PC-3 (cell line): Measurements from ENCODE around the gene DUOX2. TPM values are rescaled to one million over a fixed set of nuclear protein-coding genes. Genes with fewer than 3 reads are reported as not detected.
"Not testable (repeated sequence)": the region's sequence is repeated elsewhere in the genome, so short reads cannot be mapped to it uniquely, and the experiment has no call there.

Experiments used
- ATAC-seq: fragments of 200-7000 bp; cut with Tn5 transposase; 2 replicates; pipeline ENCODE4 v1.9.1; 2020; ENCODE audit warnings: mild to moderate bottlenecking, moderate library complexity
- BruUV-seq: library from RNA; stranded (reverse); fragments of 400-500 nt; replicated peaks from 2 replicates; lab custom pipeline; 2021; lab: Mats Ljungman, UMichigan
- CTCF ChIA-PET: fragments of 300-600 bp; sonication (Branson Sonifier 250); formaldehyde crosslinking; loops from one replicate; lab custom pipeline; 2022; ENCODE audit warnings: antibody characterized with exemption; lab: Charles Lee
- POLR2A ChIA-PET: fragments of 300-600 bp; sonication (Branson Sonifier 250); formaldehyde crosslinking; loops from one replicate; lab custom pipeline; 2022; ENCODE audit warnings: antibody characterized with exemption; ENCODE audit not compliant: unreplicated experiment; lab: Charles Lee
- DNase-seq: peaks from one replicate; pipeline ENCODE4 v3.0.0-alpha.2; 2015
- H2AFZ ChIP-seq: fragments of 300-600 bp; sonication (generic); 2 replicates; pipeline ENCODE4 v1.6.0; 2016; ENCODE audit warnings: antibody characterized with exemption, low read length
- H3F3A ChIP-seq: fragments of 300-600 bp; sonication (generic); one replicate; pipeline ENCODE4 v1.6.0; 2017; ENCODE audit warnings: antibody characterized with exemption, low read length, control low read depth, mild to moderate bottlenecking; ENCODE audit not compliant: unreplicated experiment
- H3K27ac ChIP-seq: fragments of 300-600 bp; sonication (generic); 2 replicates; pipeline ENCODE4 v1.5.1; 2016; ENCODE audit warnings: mild to moderate bottlenecking, low read length
- H3K27me3 ChIP-seq: fragments of 300-600 bp; sonication (generic); 2 replicates; pipeline ENCODE4 v1.6.1; 2016; ENCODE audit warnings: low read length, mixed read lengths
- H3K36me3 ChIP-seq: fragments of 300-600 bp; sonication (generic); 2 replicates; pipeline ENCODE4 v1.6.1; 2016; ENCODE audit warnings: low read depth, mixed run types, low read length, mixed read lengths
- H3K4me1 ChIP-seq: fragments of 300-600 bp; sonication (generic); 2 replicates; pipeline ENCODE4 v1.5.1; 2016; ENCODE audit warnings: low read length; ENCODE audit not compliant: insufficient read depth
- H3K4me2 ChIP-seq: fragments of 300-600 bp; sonication (generic); 2 replicates; pipeline ENCODE4 v1.6.0; 2016; ENCODE audit warnings: low read length
- H3K4me3 ChIP-seq: fragments of 300-600 bp; sonication (generic); 2 replicates; pipeline ENCODE4 v1.5.1; 2016; ENCODE audit warnings: mild to moderate bottlenecking, low read length, mixed read lengths
- H3K79me2 ChIP-seq: fragments of 300-600 bp; sonication (generic); 2 replicates; pipeline ENCODE4 v1.6.1; 2017; ENCODE audit warnings: low read length, mixed read lengths
- H3K9ac ChIP-seq: fragments of 300-600 bp; sonication (generic); 2 replicates; pipeline ENCODE4 v1.6.0; 2016; ENCODE audit warnings: mild to moderate bottlenecking, low read length
- H3K9me2 ChIP-seq: fragments of 300-600 bp; sonication (generic); replicated peaks from 2 replicates; pipeline ENCODE4 v1.6.1; 2016; ENCODE audit warnings: mixed run types, low read length, mixed read lengths
- H3K9me3 ChIP-seq: fragments of 300-600 bp; sonication (generic); 2 replicates; pipeline ENCODE4 v1.6.1; 2016; ENCODE audit warnings: low read length, mixed read lengths
- H4K20me1 ChIP-seq: fragments of 300-600 bp; sonication (generic); 2 replicates; pipeline ENCODE4 v1.6.1; 2016; ENCODE audit warnings: low read length, mixed read lengths
- EZH2 ChIP-seq: fragments of 300-600 bp; sonication (generic); IDR thresholded peaks from one replicate; pipeline ENCODE4 v1.6.1; 2017; ENCODE audit warnings: antibody characterized with exemption, mild to moderate bottlenecking, low read length; ENCODE audit not compliant: unreplicated experiment
- EZH2phosphoT487 ChIP-seq: fragments of 300-600 bp; sonication (generic); IDR thresholded peaks from 2 replicates; pipeline ENCODE4 v1.6.1; 2018; ENCODE audit warnings: mild to moderate bottlenecking, antibody characterized with exemption, low read length, borderline replicate concordance
- intact Hi-C: fragments of 100-400 bp; cut with micrococcal nuclease; formaldehyde crosslinking; loops from 2 replicates; pipeline ENCODE4 v1.9.0; 2023
- total RNA-seq: library from RNA; depleted of rRNA; stranded (reverse); fragments of >200 nt; gene quantifications from 2 replicates; pipeline ENCODE4 v1.2.3, GENCODE V29; 2014
- TF ChIP-seq, protein P1 (sequence below): fragments of 300-600 bp; sonication (generic); conservative IDR thresholded peaks from 2 replicates; pipeline ENCODE4 v1.5.1; 2017; ENCODE audit warnings: antibody characterized with exemption, low read depth, mild to moderate bottlenecking, low read length

DUOX2 gene
- total RNA-seq, 1 experiment from 2014 or later, result not detected

DNA sequence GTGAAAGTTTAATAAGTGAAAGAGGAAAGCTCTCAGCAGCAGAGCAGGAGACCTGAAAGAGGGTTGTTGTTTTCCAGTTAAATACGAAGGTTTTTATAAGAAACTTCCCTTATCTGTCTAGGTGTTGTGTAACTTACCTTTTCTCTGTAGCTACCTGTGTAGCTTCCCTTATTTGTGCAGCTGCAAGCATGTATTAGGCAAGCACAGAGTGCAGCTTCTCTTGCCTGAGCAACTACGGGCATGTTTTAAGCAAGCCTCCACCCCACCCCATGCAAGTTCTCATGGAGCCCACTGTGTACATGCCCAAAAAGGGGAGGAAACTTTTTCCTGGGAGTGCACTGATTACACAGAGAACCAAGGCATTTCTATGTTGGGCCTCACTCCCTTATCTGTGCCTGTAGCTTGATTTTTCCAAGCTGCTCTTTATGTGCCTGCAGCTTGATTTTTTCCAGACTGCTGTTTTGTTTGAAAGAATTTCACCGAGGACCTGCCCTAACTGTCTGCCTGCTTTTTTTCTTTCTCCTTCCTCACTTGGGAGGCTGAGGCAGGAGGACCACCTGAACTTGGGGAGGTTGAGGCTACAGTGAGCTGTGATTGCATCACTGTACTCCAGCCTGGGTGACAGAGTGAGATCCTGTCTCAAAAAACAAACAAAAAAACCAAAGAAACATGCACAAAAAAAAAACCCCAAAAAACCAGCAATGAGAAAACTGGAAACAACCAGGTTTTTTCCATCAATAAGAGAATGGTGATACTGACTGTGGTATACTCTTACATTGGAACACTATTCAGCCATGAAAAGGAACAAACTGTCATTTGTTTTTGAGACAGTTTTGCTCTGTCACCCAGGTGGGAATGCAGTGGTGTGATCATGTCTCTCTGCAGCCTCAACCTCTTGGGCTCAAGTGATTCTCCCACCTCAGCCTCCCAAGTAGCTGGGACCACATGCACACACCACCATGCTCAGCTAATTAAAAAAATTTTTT is 55.0 kb downstream of the DUOX2 start:
- H3K9me3 ChIP-seq, intact Hi-C loops, POLR2A ChIA-PET, H3K79me2 ChIP-seq, H2AFZ ChIP-seq, H3K27me3 ChIP-seq, CTCF ChIA-PET, ATAC-seq, H3K4me2 ChIP-seq, H4K20me1 ChIP-seq, DNase-seq, BruUV-seq, H3K9ac ChIP-seq, H3F3A ChIP-seq, H3K4me3 ChIP-seq, H3K9me2 ChIP-seq, H3K27ac ChIP-seq, H3K36me3 ChIP-seq, H3K4me1 ChIP-seq: not testable (repeated sequence)

DNA sequence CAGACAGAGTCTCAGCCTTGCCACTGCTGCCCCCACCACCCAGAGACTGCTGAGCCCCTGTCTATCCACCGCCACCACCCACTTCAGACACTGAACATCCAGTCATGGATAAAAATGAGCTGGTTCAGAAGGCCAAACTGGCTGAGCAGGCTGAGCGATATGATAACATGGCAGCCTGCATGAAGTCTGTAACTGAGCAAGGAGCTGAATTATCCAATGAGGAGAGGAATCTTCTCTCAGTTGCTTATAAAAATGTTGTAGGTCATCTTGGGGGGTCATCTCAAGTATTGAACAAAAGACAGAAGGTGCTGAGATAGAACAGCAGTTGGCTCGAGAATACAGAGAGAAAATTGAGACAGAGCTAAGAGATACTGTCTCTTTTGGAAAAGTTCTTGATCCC is 61.3 kb downstream of the DUOX2 start:
- CTCF ChIA-PET, POLR2A ChIA-PET, ATAC-seq: not testable (repeated sequence)

GRCh38 chr15:45050587-45050986 is 63.4 kb downstream of the DUOX2 start:
- Histone ChIP-seq H3K27me3 (no peaks in the 10 kb centered on the region), H2AFZ (no peak overlapping the region), H3K4me1 (no peaks in the 10 kb centered on the region), H3K79me2 (no peaks in the 10 kb centered on the region), H3K36me3 (peaks cover 25% of the 10 kb centered on the region), H3K4me2 (no peak overlapping the region), H3K9me2 (no peaks in the 10 kb centered on the region), H3K27ac (no peak overlapping the region), H3K9me3 (no peaks in the 10 kb centered on the region), H3K9ac (no peak overlapping the region), H3K4me3 (no peak overlapping the region), H4K20me1 (no peaks in the 10 kb centered on the region), H3F3A (no peaks in the 10 kb centered on the region)
- no peak for DNase-seq
- POLR2A ChIA-PET, result no interaction called here
- CTCF ChIA-PET, result no interaction called here
- intact Hi-C loops, result no loop called here
- ATAC-seq, result no peak
- no TSS peak for BruUV-seq
- TF ChIP-seq EZH2, result no peak
- TF ChIP-seq, protein P1, sequence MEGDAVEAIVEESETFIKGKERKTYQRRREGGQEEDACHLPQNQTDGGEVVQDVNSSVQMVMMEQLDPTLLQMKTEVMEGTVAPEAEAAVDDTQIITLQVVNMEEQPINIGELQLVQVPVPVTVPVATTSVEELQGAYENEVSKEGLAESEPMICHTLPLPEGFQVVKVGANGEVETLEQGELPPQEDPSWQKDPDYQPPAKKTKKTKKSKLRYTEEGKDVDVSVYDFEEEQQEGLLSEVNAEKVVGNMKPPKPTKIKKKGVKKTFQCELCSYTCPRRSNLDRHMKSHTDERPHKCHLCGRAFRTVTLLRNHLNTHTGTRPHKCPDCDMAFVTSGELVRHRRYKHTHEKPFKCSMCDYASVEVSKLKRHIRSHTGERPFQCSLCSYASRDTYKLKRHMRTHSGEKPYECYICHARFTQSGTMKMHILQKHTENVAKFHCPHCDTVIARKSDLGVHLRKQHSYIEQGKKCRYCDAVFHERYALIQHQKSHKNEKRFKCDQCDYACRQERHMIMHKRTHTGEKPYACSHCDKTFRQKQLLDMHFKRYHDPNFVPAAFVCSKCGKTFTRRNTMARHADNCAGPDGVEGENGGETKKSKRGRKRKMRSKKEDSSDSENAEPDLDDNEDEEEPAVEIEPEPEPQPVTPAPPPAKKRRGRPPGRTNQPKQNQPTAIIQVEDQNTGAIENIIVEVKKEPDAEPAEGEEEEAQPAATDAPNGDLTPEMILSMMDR, result no peak
- no peak for TF ChIP-seq EZH2phosphoT487

More for the DNA sequence above, 61.3 kb downstream of the DUOX2 start:
- H3K9me2 ChIP-seq, BruUV-seq, H3K4me3 ChIP-seq, intact Hi-C loops, H3K4me1 ChIP-seq, H4K20me1 ChIP-seq, DNase-seq, H3K9ac ChIP-seq, H3K4me2 ChIP-seq, H3K27me3 ChIP-seq, H3K9me3 ChIP-seq, H3K79me2 ChIP-seq, H2AFZ ChIP-seq, H3K27ac ChIP-seq, H3F3A ChIP-seq: not testable (repeated sequence)
- peaks cover 22% of the 10 kb centered on the region for H3K36me3 ChIP-seq
